Endometrium (tissue), 2 donors: ENCODE measurements around the gene PELI3.

Source experiments
- FAIRE-seq: peaks from 2 replicates; lab custom pipeline; 2012; peaks lifted over from hg19 to GRCh38; lab: Jason Lieb, UNC
- donor health status: control.
- donor health status: control.

The PELI3 gene

GRCh38 chr11:66475349-66476172 is 8.9 kb downstream of the PELI3 start:
- FAIRE-seq: no peak

- FAIRE-seq: no peak
Observed at GRCh38 chr11:66476173-66476840, 9.6 kb downstream of the PELI3 start.

GRCh38 chr11:66476841-66477251 is 10.1 kb downstream of the PELI3 start:
- no peak for FAIRE-seq

- no peak for FAIRE-seq
Observed at GRCh38 chr11:66477263-66478201, 10.8 kb downstream of the PELI3 start.

- FAIRE-seq: no peak
Observed at GRCh38 chr11:66478729-66479393, 12.2 kb downstream of the PELI3 start.

GRCh38 chr11:66479394-66480116 is 12.8 kb downstream of the PELI3 start:
- FAIRE-seq: no peak

GRCh38 chr11:66480117-66480938 is 13.6 kb downstream of the PELI3 start, which contains the start of gene DPP3:
DPP3 (plus strand) TSS chr11:66480434; CDS start chr11:66482201, 1,767 bp downstream.
- FAIRE-seq: no peak

GRCh38 chr11:66484806-66485380 is 18.2 kb downstream of the PELI3 start:
- FAIRE-seq: no peak

GRCh38 chr11:66488957-66489356 is 22.3 kb downstream of the PELI3 start:
- no peak for FAIRE-seq

- no peak for FAIRE-seq
Observed at GRCh38 chr11:66489636-66490035, 22.9 kb downstream of the PELI3 start.

GRCh38 chr11:66491315-66491935 is 24.7 kb downstream of the PELI3 start:
- FAIRE-seq: no peak

GRCh38 chr11:66492161-66492865 is 25.6 kb downstream of the PELI3 start:
- no peak for FAIRE-seq

- FAIRE-seq: no peak
Observed at GRCh38 chr11:66493130-66493529, 26.4 kb downstream of the PELI3 start.

GRCh38 chr11:66494458-66494857 is 27.8 kb downstream of the PELI3 start:
- FAIRE-seq: no peak

GRCh38 chr11:66494935-66495334 is 28.2 kb downstream of the PELI3 start:
- FAIRE-seq: no peak

GRCh38 chr11:66495401-66495854 is 28.7 kb downstream of the PELI3 start:
- no peak for FAIRE-seq

GRCh38 chr11:66497206-66497605 is 30.5 kb downstream of the PELI3 start:
- FAIRE-seq: no peak

- FAIRE-seq: no peak
Observed at GRCh38 chr11:66498506-66498905, 31.8 kb downstream of the PELI3 start.
